NCI-H345 (cell line): ENCODE measurements around the gene CHORDC1.
"Not testable (repeated sequence)": the region's sequence is repeated elsewhere in the genome, so short reads cannot be mapped to it uniquely, and the experiment has no call there.

Source experiments
- DNase-seq: peaks from one replicate; lab custom pipeline; 2025; lab: John Stamatoyannopoulos, UW

Gene CHORDC1

GRCh38 chr11:90216611-90217010, 6.2 kb downstream of the CHORDC1 start:
- no peak for DNase-seq

GRCh38 chr11:90213322-90213721, 9.5 kb downstream of the CHORDC1 start:
- DNase-seq: no peak

GRCh38 chr11:90208857-90209256, 14.0 kb downstream of the CHORDC1 start:
- DNase-seq: no peak

- DNase-seq: not testable (repeated sequence)
These were observed 14.9 kb downstream of the CHORDC1 start for GRCh38 chr11:90207992-90208391.

GRCh38 chr11:90204832-90205646, 17.8 kb downstream of the CHORDC1 start:
- DNase-seq: peak; percentile 58

- DNase-seq: no peak
These were observed 18.4 kb downstream of the CHORDC1 start for GRCh38 chr11:90204407-90204806.

- DNase-seq: no peak
These were observed 20.5 kb downstream of the CHORDC1 start for GRCh38 chr11:90202342-90202741.

GRCh38 chr11:90197377-90197776, 25.5 kb downstream of the CHORDC1 start:
- no peak for DNase-seq

GRCh38 chr11:90192869-90193582, 29.8 kb downstream of the CHORDC1 start:
- DNase-seq: no peak

GRCh38 chr11:90189011-90189410, 33.8 kb downstream of the CHORDC1 start:
- DNase-seq: no peak

- no peak for DNase-seq
These were observed 35.0 kb downstream of the CHORDC1 start for GRCh38 chr11:90187839-90188238.

- no peak for DNase-seq
These were observed 42.9 kb downstream of the CHORDC1 start for GRCh38 chr11:90179923-90180322.

GRCh38 chr11:90178751-90179150, 44.1 kb downstream of the CHORDC1 start:
- DNase-seq: no peak

GRCh38 chr11:90176069-90176468, 46.8 kb downstream of the CHORDC1 start:
- no peak for DNase-seq

GRCh38 chr11:90171359-90171758, 51.5 kb downstream of the CHORDC1 start:
- DNase-seq: no peak

GRCh38 chr11:90168571-90168970, 54.3 kb downstream of the CHORDC1 start:
- DNase-seq: no peak

GRCh38 chr11:90167704-90168103, 55.1 kb downstream of the CHORDC1 start:
- DNase-seq: not testable (repeated sequence)

GRCh38 chr11:90166982-90167573, 55.8 kb downstream of the CHORDC1 start:
- DNase-seq: not testable (repeated sequence)
